Measurements from ENCODE around the gene RNH1.

The RNH1 gene

DNA sequence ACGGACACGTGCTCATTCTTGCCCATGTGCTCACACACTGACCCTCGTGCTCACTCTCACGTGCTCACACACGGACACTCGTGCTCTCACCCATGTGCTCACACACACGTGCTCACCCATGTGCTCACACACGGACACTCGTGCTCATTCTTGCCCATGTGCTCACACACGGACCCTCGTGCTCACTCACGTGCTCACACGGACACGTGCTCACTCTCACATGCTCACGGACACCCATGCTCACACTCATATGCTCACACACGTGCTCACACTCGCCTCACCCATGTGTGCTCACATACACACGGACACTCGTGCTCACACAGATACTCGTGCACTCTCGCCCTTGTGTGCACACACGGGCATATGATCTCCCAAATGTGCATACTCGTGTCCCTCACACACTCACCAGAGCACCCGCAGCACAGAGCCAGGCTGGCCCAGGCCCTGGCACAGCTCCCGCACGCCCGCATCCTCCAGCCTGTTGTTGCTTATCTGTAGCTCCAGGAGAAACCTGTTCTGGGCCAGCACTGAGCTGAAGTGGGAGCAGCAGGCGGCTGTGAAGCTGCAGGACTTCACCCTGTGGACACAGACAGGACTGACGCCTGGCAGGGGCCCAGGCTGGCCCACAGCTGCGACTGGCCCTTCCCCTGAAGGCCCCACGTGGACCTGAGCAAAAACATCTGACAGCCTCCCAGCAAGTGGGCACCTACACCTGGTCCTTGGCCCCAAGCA lies 9.3 kb downstream of the RNH1 start:
- H3K4me1 Mint-ChIP-seq: peaks cover 5% of the 10 kb centered on the region
- ATAC-seq (replicated peaks; ENCODE audit: extremely low read depth, poor library complexity, severe bottlenecking) (no peak), DNase-seq (ENCODE audit: low spot score in 2 of 2) (no peak)
- no peaks in the 10 kb centered on the region for H3K27me3 Mint-ChIP-seq
- no peaks in the 10 kb centered on the region for H3K9me3 Mint-ChIP-seq
- no peak overlapping the region for H3K4me3 Mint-ChIP-seq
- peaks cover 28% of the 10 kb centered on the region for H3K36me3 Mint-ChIP-seq (ENCODE audit: insufficient read depth)
- peak overlapping the region; percentile 73 for H3K27ac Mint-ChIP-seq (ENCODE audit: low read depth)

GRCh38 chr11:496834-497564 lies 10.0 kb downstream of the RNH1 start:
- Mint-ChIP-seq H3K36me3 (ENCODE audit: insufficient read depth) (peaks cover 28% of the 10 kb centered on the region), H3K9me3 (no peaks in the 10 kb centered on the region), H3K4me1 (peaks cover 5% of the 10 kb centered on the region), H3K4me3 (no peak overlapping the region), H3K27me3 (no peaks in the 10 kb centered on the region), H3K27ac (ENCODE audit: low read depth) (peak overlapping the region; percentile 73)
- ATAC-seq (replicated peaks; ENCODE audit: extremely low read depth, poor library complexity, severe bottlenecking): no peak
- no peak for DNase-seq (ENCODE audit: low spot score in 2 of 2)

DNA sequence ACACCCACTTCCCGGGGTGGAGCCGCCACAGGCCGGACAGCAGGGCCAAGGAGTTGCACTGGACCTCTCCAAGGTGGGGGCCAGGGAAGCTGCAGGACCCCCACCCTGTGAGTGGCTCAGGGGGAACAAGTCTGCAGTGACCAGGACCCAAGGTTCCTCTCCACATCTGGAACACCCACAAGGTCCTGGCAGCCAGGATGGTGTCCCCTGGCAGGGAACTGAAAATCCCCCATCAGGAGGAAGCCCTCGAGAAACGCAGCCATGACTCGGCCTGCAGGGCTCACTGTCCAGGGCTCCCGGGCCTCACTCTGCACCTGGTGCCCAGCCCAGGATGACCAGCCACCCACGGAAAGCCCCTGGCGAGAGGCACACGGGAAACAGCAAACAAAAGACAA lies 11.5 kb downstream of the RNH1 start:
- ATAC-seq (replicated peaks; ENCODE audit: extremely low read depth, poor library complexity, severe bottlenecking) (no peak), DNase-seq (ENCODE audit: low spot score in 2 of 2) (no peak)
- Mint-ChIP-seq H3K4me1 (peaks cover 5% of the 10 kb centered on the region), H3K4me3 (no peak overlapping the region), H3K27me3 (no peaks in the 10 kb centered on the region), H3K36me3 (ENCODE audit: insufficient read depth) (peaks cover 30% of the 10 kb centered on the region), H3K27ac (ENCODE audit: low read depth) (no peak overlapping the region), H3K9me3 (no peaks in the 10 kb centered on the region)

DNA sequence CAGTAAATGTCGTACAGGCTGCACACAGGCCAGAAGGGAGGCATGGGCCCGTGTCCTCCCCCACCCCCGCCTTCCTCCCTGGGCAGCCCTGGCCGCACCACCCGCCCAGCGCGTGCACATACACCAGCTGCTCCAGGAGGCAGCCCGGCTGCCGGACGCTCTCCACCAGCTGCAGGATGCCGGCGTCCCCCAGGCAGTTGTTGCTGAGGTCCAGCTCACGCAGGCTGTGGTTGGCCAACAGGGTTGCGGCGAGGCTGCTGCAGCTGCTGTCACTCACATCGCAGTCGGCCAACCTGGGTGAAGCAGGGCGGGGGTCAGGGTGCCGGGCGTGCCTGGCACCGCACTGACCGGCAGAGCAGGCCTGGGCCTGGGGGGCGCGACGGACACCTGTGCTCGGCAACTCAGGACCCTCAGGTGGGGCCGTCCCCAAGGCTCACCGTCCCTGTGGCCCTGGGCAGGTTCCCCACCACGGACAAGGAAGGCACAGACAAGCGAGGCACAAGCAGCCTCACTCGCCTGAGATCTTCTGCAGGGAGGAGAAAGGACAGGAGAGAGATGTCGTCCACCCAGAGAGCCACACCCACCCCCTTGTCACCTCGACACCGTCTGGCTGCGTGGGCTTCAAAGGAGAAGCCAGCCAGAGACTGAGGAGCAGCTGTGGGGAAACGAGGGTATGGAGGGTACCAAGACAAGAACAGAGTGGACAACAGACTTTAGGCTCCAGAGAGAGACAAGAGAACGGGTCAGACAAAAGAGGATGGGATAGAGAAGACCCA lies 12.1 kb downstream of the RNH1 start:
- ATAC-seq (replicated peaks; ENCODE audit: extremely low read depth, poor library complexity, severe bottlenecking) (no peak), DNase-seq (ENCODE audit: low spot score in 2 of 2) (no peak)
- H3K4me3 Mint-ChIP-seq: no peak overlapping the region
- H3K27ac Mint-ChIP-seq (ENCODE audit: low read depth): no peak overlapping the region
- H3K9me3 Mint-ChIP-seq: no peaks in the 10 kb centered on the region
- H3K27me3 Mint-ChIP-seq: no peaks in the 10 kb centered on the region
- peaks cover 5% of the 10 kb centered on the region for H3K4me1 Mint-ChIP-seq
- H3K36me3 Mint-ChIP-seq (ENCODE audit: insufficient read depth): peaks cover 28% of the 10 kb centered on the region

GRCh38 chr11:492427-493226 lies 14.4 kb downstream of the RNH1 start:
- Mint-ChIP-seq H3K27ac (ENCODE audit: low read depth) (peak overlapping the region; percentile 61), H3K4me1 (peaks cover 2% of the 10 kb centered on the region), H3K36me3 (ENCODE audit: insufficient read depth) (peaks cover 16% of the 10 kb centered on the region), H3K27me3 (no peaks in the 10 kb centered on the region), H3K9me3 (no peaks in the 10 kb centered on the region), H3K4me3 (no peak overlapping the region)
- ATAC-seq (replicated peaks; ENCODE audit: extremely low read depth, poor library complexity, severe bottlenecking): no peak
- no peak for DNase-seq (ENCODE audit: low spot score in 2 of 2)

GRCh38 chr11:491358-491757 lies 15.7 kb downstream of the RNH1 start:
- Mint-ChIP-seq H3K4me3 (no peak overlapping the region), H3K36me3 (ENCODE audit: insufficient read depth) (peaks cover 16% of the 10 kb centered on the region), H3K9me3 (no peaks in the 10 kb centered on the region), H3K27me3 (no peaks in the 10 kb centered on the region), H3K27ac (ENCODE audit: low read depth) (no peak overlapping the region), H3K4me1 (no peaks in the 10 kb centered on the region)
- ATAC-seq (replicated peaks; ENCODE audit: extremely low read depth, poor library complexity, severe bottlenecking) (no peak), DNase-seq (ENCODE audit: low spot score in 2 of 2) (no peak)

GRCh38 chr11:490930-491260 lies 16.1 kb downstream of the RNH1 start:
- DNase-seq (ENCODE audit: low spot score in 2 of 2) (no peak), ATAC-seq (replicated peaks; ENCODE audit: extremely low read depth, poor library complexity, severe bottlenecking) (no peak)
- Mint-ChIP-seq H3K4me3 (no peak overlapping the region), H3K27ac (ENCODE audit: low read depth) (no peak overlapping the region), H3K36me3 (ENCODE audit: insufficient read depth) (peaks cover 14% of the 10 kb centered on the region), H3K4me1 (no peaks in the 10 kb centered on the region), H3K9me3 (no peaks in the 10 kb centered on the region), H3K27me3 (no peaks in the 10 kb centered on the region)

DNA sequence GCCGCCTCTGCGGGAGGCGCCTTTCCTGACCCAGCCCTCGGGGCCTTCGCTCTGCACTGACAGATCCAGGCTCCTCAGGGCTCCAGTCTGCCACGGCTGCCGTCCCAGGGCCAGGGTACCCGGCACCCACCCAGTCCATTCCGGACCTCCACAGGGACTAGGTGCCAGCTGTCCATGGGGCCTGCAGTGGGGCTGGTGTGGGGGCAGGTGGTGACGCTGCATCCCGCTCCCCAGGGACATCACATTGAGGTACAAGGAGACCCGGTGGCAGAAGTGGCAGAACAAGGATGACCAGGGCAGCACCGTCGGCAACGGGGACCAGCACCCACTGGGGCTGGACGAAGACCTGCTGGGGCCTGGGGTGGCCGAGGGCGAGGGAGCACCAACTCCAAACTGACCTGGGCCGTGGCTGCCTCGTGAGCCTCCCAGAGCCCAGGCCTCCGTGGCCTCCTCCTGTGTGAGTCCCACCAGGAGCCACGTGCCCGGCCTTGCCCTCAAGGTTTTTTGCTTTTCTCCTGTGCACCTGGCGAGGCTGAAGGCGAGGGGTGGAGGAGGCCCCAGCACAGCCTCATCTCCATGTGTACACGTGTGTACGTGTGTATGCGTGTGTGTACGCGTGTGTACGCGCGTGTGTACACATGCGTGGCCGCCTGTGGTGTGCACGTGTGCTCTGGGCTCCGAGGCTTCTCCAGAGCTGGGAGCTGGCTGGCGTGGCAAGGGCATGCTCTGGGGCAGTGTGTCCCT lies 16.7 kb downstream of the RNH1 start:
- H3K36me3 Mint-ChIP-seq (ENCODE audit: insufficient read depth): peaks cover 13% of the 10 kb centered on the region
- DNase-seq (ENCODE audit: low spot score in 2 of 2) (no peak), ATAC-seq (replicated peaks; ENCODE audit: extremely low read depth, poor library complexity, severe bottlenecking) (no peak)
- no peaks in the 10 kb centered on the region for H3K27me3 Mint-ChIP-seq
- no peaks in the 10 kb centered on the region for H3K9me3 Mint-ChIP-seq
- H3K4me3 Mint-ChIP-seq: no peak overlapping the region
- no peak overlapping the region for H3K27ac Mint-ChIP-seq (ENCODE audit: low read depth)
- H3K4me1 Mint-ChIP-seq: no peaks in the 10 kb centered on the region

DNA sequence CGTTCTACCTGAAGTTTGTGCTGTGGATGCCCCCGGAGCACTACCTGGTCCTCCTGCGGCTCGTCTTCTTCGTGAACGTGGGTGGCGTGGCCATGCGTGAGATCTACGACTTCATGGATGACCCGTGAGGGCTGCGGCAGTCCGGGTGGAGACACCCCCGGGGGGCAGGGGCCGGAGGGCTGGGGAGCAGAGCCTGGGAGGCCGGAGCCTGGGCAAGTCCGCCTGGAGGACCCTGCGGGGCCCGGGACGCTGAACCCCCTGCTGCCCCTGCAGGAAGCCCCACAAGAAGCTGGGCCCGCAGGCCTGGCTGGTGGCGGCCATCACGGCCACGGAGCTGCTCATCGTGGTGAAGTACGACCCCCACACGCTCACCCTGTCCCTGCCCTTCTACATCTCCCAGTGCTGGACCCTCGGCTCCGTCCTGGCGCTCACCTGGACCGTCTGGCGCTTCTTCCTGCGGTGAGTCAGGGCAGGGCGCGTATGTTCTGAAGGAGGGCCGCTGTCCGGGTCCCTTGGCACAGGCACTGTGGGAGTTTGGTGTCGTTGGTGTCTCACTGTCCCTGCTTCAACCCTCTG lies 17.3 kb downstream of the RNH1 start:
- no peak overlapping the region for H3K4me3 Mint-ChIP-seq
- no peaks in the 10 kb centered on the region for H3K27me3 Mint-ChIP-seq
- no peak for ATAC-seq (replicated peaks; ENCODE audit: extremely low read depth, poor library complexity, severe bottlenecking)
- H3K4me1 Mint-ChIP-seq: no peaks in the 10 kb centered on the region
- H3K27ac Mint-ChIP-seq (ENCODE audit: low read depth): no peak overlapping the region
- H3K36me3 Mint-ChIP-seq (ENCODE audit: insufficient read depth): peaks cover 13% of the 10 kb centered on the region
- no peaks in the 10 kb centered on the region for H3K9me3 Mint-ChIP-seq
- DNase-seq (ENCODE audit: low spot score in 2 of 2): no peak

- H3K27me3 Mint-ChIP-seq: no peaks in the 10 kb centered on the region
- ATAC-seq (replicated peaks; ENCODE audit: extremely low read depth, poor library complexity, severe bottlenecking): no peak
- no peaks in the 10 kb centered on the region for H3K4me1 Mint-ChIP-seq
- DNase-seq (ENCODE audit: low spot score in 2 of 2): no peak
- no peak overlapping the region for H3K4me3 Mint-ChIP-seq
- H3K36me3 Mint-ChIP-seq (ENCODE audit: insufficient read depth): peaks cover 10% of the 10 kb centered on the region
- H3K27ac Mint-ChIP-seq (ENCODE audit: low read depth): no peak overlapping the region
- no peaks in the 10 kb centered on the region for H3K9me3 Mint-ChIP-seq
Measured at GRCh38 chr11:488992-489391, 18.1 kb downstream of the RNH1 start.

- DNase-seq (ENCODE audit: low spot score in 2 of 2): no peak
- Mint-ChIP-seq H3K4me3 (no peak overlapping the region), H3K36me3 (ENCODE audit: insufficient read depth) (peaks cover 8% of the 10 kb centered on the region), H3K4me1 (no peaks in the 10 kb centered on the region), H3K27ac (ENCODE audit: low read depth) (no peak overlapping the region), H3K27me3 (no peaks in the 10 kb centered on the region), H3K9me3 (no peaks in the 10 kb centered on the region)
- no peak for ATAC-seq (replicated peaks; ENCODE audit: extremely low read depth, poor library complexity, severe bottlenecking)
Measured at GRCh38 chr11:488579-488978, 18.5 kb downstream of the RNH1 start.

Measured in central memory CD8-positive, alpha-beta T cell (primary cell).